NCI-H1092 treated with DMSO at 0.1 percent for 48 hours (cell line): ENCODE data around the gene RNF187.
"Not testable (repeated sequence)": the region's sequence is repeated elsewhere in the genome, so short reads cannot be mapped to it uniquely, and the experiment has no call there.

Experiments
- DNase-seq: peaks from one replicate; lab custom pipeline; 2025; lab: John Stamatoyannopoulos, UW

The RNF187 gene

DNA sequence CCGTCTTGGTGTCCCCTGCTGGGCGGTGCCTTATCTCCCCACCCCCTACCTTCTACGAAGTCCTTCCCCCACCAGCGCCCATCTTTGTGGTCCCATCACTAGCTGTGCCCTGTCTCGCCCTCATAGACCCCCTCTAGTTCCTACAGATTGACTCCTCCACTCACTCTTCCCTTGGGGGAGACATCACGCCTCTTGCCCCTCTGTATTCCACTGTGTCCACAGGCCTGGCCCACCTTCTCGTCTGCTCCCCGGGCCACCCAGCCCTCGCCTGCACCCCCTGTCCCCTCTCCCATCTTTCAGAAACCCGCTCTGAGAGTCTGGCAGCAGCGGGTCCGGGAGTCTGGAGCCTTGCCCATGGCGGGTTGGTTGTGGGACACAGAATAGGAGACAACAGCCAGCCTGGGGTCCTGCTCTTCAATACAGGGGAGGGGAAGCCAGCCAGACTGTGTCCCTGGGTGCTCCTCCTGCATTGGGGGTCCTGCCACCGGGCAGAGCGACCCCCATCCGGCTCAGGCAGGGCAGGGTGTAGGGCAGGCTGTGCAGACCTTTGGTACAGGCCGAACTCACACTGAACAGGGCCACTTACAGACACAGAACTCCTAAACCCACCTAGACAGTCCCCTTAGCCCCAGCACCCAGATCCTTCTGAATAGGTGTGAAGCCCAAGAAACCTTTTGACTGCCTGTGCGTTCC, 1.1 kb downstream of the RNF187 start:
- peak; percentile 45 for DNase-seq

DNA sequence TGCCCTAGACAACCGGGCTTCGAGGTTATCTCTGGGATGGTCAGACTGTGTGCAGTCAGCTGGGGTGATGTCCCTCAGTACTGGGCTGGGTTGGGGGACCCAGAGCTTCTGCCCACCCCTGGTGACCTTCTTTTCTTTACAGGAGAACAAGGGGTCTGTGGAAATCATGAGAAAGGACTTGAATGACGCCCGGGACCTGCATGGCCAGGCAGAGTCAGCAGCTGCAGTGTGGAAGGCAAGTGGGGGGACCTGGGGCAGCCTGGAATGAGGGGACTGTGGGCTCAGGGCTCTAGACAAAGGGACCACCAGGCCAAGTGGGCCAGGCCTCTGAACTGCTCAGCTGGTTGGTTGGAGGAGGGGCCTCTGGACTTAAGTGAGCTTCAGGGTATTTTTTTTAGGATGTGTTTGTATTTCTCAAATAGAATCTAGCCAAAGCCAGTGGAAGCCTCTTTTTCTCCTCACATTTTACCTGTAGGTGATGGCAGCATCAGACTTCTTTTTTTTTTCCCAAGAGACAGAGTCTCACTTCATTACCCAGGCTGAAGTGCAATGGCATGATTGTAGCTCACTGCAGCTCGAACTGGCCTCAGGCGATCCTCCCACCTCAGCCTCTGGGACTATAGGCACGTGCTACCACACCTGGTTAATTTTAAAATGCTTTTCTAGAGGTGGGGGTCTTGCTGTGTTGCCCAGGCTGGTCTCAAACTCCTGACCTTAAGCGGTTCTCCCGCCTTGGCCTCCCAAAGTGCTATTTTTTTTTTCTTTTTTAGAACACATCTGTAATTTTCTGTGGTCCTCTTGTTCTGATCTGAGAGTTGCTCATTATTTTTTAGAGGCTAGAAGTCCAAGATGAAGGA, 1.9 kb downstream of the RNF187 start:
- DNase-seq: peak; percentile 13

DNA sequence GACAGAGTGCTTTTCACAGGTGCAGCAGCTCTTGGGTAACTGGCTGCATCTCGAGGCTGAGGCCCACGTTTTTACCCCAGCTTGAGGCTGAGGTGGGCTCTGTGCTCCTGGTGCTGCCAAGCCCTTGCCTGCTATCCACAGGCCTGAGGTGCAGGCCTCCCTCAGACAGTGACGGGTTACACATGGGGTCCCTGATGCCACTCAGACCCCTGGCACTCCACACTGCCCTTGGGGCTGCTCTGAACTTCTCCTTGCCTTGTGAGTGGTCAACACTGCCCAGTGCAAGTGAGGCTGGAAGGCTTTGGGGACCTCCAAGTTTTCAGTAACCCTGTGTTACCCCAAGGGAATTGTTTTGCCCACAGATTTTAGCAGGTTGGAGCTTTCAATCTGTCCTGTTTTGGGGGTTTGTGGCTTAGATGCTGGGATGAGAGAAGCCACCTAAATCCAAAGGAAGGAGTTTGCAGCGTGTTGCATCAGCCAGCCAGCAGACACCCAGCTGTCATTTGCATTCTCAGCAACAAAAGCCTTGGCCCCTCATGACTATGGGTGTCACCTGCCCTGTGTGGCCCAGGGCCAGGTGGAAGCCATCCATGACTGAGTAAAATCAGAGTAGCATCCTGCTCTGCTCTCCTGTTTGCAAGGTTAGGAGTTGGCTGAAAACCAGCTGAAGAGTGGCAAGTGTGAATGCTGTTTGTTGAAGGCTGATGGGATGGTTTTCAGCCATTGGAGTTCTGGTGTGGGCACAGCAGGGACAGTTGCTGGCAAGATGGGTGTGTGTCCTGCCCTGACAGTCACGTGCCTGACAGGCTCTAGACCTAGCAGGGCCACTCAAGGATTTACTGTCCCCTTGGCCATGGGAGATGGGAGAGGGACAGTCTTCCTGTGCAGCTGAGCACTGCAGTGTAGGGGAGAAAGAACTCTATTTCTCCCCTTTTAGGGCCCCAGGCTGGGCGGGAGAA, 3.2 kb downstream of the RNF187 start:
- peak; percentile 97 for DNase-seq

DNA sequence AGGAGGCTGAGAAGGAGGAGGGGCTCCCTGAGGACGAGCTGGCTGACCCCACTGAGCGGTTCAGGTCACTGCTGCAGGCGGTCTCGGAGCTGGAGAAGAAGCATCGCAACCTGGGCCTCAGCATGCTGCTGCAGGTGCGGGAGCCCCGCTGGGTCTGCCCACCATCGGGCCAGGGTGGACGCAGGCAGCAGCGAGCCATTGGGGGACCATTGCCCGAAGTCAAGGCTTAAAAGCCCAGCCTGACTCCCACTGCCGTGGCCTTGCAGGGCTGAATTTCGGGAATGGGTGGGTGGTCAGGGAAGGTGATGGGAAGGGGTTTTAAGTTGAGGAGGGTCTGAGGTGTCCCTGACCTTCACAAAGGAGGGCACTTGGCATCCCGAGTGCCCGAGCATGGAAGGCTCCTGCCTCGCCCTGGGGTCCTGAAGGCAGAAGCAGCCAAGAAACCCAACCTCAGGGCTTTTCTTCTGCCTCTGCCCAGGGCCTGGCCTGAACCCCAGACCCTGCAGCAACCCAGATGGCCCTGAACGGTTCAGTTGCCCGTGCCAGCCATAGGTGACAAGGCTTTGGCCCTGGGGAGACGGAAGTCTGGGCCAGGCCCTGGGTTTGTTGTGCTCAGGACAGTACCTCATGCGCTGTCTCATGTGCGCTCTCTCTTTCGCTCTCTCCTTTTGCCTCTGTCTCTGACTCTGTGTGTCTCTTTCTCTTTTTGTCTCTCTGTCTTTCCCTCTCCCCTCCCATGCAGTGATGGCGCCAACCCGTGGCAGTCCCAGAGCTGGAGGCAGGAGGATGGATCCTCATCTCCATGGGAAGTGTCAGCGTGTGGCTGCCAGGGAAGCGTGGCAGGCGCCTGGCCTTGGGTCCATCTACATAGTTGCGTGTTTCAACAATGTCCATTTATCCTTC, 6.2 kb downstream of the RNF187 start:
- DNase-seq: no peak

DNA sequence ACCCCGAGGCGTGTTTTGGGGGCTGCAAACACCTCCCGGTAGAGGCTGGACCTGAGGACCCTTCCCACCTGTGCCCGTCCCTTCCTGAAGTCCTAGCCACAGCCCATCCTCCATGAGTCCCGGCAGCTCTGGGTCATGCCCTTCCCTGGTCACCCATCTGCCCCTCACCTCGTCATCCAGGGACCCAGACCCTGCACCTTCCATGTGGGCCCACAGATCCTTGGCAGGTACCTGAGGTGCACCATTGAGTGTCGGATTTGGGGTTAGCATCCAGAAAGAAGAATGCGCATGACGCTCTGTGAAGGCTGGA, 6.8 kb downstream of the RNF187 start:
- no peak for DNase-seq

DNA sequence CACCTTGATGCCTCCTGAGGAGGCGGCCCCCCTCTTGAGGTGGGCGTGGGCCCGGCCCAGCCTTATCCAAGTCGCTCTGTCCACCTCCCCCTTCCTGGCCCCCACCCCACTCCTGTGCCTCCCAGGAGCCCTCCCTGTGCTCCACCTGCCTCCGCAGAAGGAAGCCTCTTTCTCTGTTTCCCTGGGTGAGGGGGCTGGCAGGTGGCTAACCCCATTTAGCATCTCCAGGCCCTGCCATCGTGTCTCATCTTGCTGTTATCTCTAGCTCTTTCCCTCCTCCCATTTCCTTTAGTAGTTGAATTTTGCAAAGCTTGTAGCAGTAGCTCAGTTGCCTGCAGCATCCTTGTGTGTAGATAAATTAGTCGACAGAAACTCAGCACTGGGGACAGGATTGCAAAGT, 7.2 kb downstream of the RNF187 start:
- DNase-seq: no peak

DNA sequence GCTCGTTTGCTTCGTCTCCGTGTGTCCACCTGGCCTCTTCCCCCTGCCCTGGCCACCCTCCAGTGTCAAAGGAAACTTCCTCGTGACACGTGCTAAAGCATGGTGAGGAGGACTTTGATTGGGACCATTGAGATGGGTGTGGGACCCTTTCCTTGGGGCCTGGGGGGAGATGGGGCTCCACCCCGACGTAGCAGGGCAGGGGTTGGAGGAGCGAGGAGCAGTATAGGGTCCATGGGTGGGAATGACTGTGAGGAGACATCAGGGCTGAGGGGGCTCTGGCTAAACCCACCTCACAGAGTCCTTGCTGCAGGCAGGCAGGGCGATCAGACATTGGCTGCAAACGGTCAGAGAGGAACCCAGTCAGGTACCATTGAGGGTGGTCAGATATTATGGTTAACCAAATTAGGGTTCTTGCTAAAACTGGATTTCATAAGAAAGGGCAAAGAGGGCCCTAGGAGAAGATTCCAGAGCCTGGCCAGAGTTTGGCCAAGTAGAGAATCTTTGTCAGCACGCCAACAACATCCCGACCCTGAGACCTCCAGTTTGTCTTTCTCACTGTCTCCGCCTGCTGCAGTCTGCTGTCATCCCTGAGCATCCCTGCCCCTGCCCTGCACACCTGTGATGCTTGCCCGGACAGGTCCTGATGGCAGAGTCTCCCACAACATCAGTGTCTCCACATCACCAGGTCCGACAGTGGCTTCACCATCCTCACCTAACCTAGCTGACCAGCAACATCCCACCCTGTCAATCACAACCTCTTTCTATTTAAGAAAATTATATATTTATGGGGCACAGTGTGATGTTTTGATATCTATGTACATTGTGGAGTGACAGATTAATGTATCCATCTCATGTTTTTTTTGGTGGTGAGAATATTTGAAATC, 8.0 kb downstream of the RNF187 start:
- DNase-seq: no peak

DNA sequence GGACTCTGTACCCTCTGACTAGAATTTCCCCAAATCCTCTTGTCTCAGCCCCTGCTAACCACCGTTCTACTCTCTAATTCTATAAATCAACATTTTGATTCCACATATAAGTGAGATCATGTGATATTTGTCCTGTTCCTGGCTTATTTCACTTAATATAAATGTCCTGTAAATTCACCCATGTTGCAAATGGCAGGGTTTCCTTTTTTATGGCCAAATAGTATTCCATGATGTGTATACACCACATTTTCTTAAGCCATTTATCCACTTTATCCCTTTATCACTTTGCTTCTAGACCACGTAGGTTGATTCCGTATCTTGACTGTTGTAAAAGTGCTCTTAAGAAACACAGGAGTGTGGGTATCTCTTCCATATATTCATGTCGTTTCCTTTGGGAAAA, 8.9 kb downstream of the RNF187 start:
- DNase-seq: no peak

DNA sequence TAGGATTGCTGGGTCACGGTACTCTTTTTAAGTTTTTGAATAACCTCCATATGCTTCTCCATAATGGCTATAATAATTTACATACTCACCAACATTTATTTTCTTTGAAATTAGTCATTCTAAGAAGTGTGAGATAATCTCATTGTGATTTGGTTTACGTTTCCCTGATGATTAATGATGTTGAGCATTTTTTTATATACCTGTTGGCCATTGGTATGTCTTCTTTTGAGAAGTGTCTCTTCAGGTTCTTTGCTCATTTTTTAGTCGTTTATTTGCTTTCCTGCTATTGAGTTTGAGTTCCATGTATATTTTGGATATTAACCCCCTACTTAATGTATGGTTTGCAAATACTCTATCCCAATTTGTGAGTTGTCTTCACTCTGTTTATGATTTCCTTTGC, 9.3 kb downstream of the RNF187 start:
- no peak for DNase-seq

DNA sequence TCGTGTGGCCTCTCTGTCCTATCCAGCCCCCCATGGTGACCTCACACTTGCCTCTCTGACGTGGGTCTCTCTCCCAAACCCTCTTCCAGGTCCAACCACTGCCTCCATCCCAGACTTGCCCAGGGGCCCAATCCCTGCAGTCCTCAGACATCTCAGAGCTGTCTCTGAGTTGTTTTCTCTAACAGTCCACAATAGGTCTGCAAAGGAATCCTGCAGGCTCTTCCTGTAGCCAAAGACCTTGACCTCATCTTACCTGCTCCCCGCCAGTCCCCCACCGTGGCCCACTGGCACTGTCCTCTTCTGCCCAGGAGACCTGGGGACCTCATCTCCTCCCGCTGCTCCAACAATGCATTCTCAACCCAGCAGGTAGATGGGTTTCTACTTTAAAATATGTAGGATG, 10.0 kb downstream of the RNF187 start:
- no peak for DNase-seq

DNA sequence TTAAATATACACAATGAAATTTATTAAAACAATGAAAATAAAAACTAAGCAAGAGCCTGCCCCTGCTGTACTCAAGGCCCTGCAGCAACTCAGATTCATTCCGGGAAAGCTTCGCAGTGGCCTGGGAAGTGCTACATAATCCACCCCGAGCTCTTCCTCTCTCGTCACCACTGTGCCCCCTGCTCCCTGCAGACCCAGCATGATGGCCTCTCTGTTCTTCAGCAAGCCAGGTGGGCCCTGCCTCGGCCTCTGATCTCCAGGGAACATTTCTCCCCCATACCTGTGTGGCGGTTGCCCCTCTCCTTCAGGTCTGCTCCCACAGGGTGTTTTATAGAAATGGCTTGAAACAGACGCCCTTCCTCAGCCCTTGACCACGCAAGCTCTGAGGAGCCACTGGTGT, 10.6 kb downstream of the RNF187 start:
- DNase-seq: no peak

DNA sequence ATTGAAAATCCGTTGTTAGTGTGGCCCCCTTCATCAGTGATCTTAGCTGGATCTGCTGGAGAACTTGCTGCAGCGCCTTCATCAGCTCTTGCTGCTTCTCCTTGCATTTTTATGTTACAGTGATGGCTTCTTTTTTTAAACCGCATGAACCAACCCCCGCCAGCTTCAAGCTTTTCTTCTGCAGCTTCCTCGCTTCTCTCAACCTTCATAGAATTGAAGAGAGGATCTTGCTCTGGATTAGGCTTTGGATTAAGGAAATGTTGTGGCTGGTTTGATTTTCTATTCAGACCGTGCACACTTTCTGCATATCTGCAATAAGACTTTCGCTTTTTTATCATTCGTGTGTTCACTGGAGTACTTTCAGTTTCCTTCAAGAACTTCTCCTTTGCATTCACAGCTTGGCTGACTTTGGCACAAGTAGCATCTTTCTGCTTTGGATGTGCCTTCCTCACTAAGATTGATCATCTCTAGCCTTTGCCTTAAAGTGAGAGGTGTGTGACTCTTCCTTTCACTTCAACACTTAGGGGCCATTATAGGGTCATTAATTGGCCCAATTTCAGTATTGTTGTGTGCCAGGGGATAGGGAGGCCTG, 13.1 kb downstream of the RNF187 start:
- no peak for DNase-seq

DNA sequence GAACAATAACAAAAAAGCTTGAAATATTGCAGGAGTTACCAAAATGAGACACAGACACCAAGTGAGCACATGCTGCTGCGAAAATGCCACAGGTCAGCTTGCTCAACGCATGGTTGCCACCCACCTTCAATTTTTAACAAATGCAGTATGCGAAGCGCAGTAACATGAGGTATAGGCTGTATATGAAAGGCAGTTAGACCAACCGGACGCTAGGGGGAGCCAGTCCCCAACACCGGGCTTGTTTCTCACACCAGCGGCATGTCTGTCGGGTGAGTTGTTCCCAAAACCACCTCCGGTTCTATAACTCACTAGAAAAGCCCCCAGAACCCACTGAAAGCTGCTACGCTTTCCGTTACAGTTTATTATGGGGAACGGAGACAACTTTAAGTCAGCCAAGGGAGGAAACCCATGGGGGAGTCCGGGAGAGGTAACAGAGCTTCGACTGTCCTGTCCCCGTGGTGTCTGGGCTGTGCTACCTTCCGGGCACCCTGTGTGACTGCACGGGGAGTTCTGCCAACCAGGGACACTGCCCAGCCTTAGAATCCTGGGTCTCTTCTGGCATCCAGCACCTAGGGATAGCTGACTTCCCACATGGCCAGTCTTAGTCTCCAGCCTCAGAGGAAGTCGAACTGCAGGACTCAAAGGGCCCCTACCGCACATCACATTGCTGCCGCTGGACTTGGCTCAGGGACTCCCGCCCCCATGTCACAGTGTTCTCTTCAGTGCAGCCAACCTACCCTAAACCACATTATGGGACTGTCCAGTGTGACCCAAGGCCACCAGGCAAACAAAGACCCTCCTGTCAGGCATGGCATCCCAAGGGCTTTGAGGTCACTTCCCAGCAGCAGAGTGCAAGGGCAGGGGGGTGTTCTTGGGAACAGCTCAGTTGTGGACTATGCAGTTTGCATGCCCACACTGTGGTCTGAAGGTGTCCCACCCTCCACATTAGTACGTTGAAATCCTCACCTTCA, 14.0 kb downstream of the RNF187 start:
- peak; percentile 74 for DNase-seq

DNA sequence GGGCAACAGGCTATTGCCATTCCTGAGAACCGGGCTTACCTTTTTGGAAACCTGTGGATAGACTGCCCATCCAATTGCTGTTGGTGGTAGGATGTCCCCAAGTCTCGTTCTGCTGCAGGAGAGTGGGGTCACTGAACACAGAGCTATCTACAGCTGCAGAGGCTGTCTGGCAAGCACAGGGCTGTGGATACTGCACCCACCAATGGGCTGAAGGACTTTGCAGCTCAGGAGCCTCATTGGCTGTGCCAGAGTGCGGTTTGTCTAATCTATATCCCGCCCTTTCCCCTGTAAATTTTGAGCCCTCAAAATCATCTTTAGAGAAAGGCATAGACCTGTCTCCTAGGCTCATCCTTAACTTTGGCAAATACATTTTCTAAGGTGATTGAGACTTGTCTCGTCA, 15.3 kb downstream of the RNF187 start:
- DNase-seq: no peak

DNA sequence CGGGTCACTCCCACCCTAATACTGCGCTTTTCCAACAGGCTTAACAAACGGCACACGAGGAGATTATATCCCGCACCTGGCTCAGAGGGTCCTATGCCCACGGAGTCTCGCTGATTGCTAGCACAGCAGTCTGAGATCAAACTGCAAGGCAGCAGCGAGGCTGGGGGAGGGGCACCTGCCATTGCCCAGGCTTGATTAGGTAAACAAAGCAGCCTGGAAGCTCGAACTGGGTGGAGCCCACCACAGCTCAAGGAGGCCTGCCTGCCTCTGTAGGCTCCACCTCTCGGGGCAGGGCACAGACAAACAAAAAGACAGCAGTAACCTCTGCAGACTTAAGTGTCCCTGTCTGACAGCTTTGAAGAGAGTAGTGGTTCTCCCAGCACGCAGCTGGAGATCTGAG, 18.8 kb downstream of the RNF187 start:
- not testable (repeated sequence) for DNase-seq

DNA sequence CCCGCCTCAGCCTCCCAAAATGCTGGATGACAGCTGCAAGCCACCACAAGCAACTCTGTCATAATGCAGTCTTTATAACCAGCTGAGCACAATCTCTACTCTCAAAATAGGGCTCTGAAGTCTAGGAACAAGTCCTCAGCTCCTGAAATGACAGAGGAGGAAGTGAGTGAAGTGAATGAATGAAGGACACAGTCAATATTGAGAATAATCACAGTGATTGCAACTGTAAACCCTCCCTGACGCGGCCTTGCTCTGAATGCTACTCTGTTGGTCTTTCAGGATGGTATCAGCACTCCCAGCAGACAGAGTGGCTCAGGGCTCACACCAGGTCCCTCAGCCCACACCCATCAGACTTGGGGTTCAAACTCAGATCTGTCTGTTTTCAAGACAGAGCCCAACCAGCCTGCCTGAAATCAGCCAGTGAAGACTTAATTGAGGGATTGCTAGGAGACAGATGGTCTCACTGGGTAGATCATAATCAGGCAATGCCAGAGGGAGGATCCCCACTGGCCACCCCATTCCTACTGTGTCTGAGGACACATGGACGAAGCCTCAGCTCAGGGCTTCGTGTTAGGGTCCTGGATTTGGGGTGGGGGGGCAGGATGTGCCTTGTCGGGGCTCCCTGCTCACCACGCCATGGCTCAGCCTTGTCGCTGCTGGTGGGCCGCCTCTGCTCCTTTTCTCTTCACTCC, 20.9 kb downstream of the RNF187 start:
- DNase-seq: no peak

DNA sequence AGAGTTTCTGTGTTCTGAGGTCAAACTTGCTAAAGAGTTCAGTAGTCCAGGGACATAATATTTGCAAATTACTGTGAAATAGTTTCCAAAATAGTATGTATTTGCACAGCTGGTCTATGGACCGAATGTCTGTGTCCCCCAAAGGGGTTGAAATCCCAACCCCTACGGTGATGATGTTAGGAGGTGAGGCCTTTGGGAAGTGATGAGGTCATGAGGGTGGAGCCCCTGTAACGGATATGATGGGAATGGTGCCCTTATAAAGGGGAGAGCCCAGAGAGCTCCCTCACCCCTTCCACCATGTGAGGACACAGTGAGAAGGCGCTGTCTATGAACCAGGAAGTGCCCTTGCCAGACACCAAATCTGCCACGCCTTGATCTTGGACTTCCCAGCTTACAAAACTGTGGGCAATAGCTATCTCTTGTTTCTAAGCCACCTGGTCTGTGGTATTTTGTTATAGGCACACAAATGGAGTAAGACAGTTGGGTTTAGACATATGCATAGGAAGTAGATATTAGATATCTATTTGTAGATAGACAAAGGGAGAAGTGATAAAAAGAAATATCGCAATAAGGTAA, 21.7 kb downstream of the RNF187 start:
- DNase-seq: no peak
